Thyroid gland (tissue), 4 donors: ENCODE data around the gene SLC25A23.

Experiments used
- CTCF ChIP-seq, 6 experiments: fragments of 200-600 bp in 3 of 6; fragments of 450-650 bp in 3 of 6; sonication (generic) in 3 of 6; IDR thresholded peaks; one replicate each; pipeline ENCODE4 v1.5.1; 2016 to 2019; ENCODE audit warnings: antibody characterized with exemption in 6 of 6, mild to moderate bottlenecking in 2 of 6, inconsistent platforms in 1 of 6, moderate library complexity in 1 of 6
- POLR2A ChIP-seq, 2 donors: fragments of 450-650 bp; IDR thresholded peaks; one replicate each; pipeline ENCODE4 v1.6.1; 2017; ENCODE audit warnings: antibody characterized with exemption in 2 of 2, mild to moderate bottlenecking in 2 of 2, moderate library complexity in 1 of 2

- no peak for TF ChIP-seq CTCF (IDR thresholded peaks at IDR 0.05)
- no peak for TF ChIP-seq POLR2A (IDR thresholded peaks at IDR 0.05)
Measured at GRCh38 chr19:6465006-6465405, 5.4 kb upstream of the SLC25A23 start.
